HG02763 (cell line): ENCODE data around the gene RBM44.
"Not testable (repeated sequence)": the region's sequence is repeated elsewhere in the genome, so short reads cannot be mapped to it uniquely, and the experiment has no call there.

Experiments
- ATAC-seq: cut with Tn5 transposase; IDR thresholded peaks from one replicate; pipeline ENCODE4 v1.9.1; 2021; ENCODE audit warnings: mild to moderate bottlenecking, moderate library complexity; ENCODE audit not compliant: unreplicated experiment

The RBM44 gene

GRCh38 chr2:237798236-237799059 lies at the start of gene RBM44:
RBM44 (plus strand) TSS chr2:237798779; CDS start chr2:237813610, 14,831 bp downstream.
- ATAC-seq = no peak

- ATAC-seq = no peak
These were observed 49.6 kb upstream of the RBM44 start for GRCh38 chr2:237749002-237749401.

GRCh38 chr2:237749961-237750360 lies 48.6 kb upstream of the RBM44 start:
- no peak for ATAC-seq

- ATAC-seq = not testable (repeated sequence)
These were observed 48.1 kb upstream of the RBM44 start for GRCh38 chr2:237750441-237750840.

GRCh38 chr2:237752761-237753165 lies 45.8 kb upstream of the RBM44 start:
- ATAC-seq = peak; percentile 90

- ATAC-seq = no peak
These were observed 44.4 kb upstream of the RBM44 start for GRCh38 chr2:237754182-237754581.

GRCh38 chr2:237754626-237755248 lies 43.8 kb upstream of the RBM44 start:
- ATAC-seq = no peak

GRCh38 chr2:237757616-237758015 lies 41.0 kb upstream of the RBM44 start:
- ATAC-seq = no peak

- ATAC-seq = no peak
These were observed 40.4 kb upstream of the RBM44 start for GRCh38 chr2:237758185-237758584.

- no peak for ATAC-seq
These were observed 39.4 kb upstream of the RBM44 start for GRCh38 chr2:237759176-237759575.

GRCh38 chr2:237760506-237761502 lies 37.8 kb upstream of the RBM44 start:
- ATAC-seq = no peak

GRCh38 chr2:237762291-237763182 lies 36.0 kb upstream of the RBM44 start:
- ATAC-seq = not testable (repeated sequence)

GRCh38 chr2:237763812-237764211 lies 34.8 kb upstream of the RBM44 start:
- ATAC-seq = no peak

GRCh38 chr2:237765122-237765521 lies 33.5 kb upstream of the RBM44 start:
- ATAC-seq = not testable (repeated sequence)

- no peak for ATAC-seq
These were observed 32.7 kb upstream of the RBM44 start for GRCh38 chr2:237765875-237766274.

GRCh38 chr2:237766340-237766739 lies 32.2 kb upstream of the RBM44 start:
- no peak for ATAC-seq

GRCh38 chr2:237772513-237772912 lies 26.1 kb upstream of the RBM44 start:
- no peak for ATAC-seq

- no peak for ATAC-seq
These were observed 24.8 kb upstream of the RBM44 start for GRCh38 chr2:237773826-237774225.

GRCh38 chr2:237774811-237775553 lies 23.6 kb upstream of the RBM44 start:
- no peak for ATAC-seq
